HG03558 (cell line): ENCODE data around the gene MEF2A.
"Not testable (repeated sequence)": the region's sequence is repeated elsewhere in the genome, so short reads cannot be mapped to it uniquely, and the experiment has no call there.

Experiments
- ATAC-seq: cut with Tn5 transposase; IDR thresholded peaks from one replicate; pipeline ENCODE4 v1.9.1; 2021; ENCODE audit warnings: moderate number of reproducible peaks; ENCODE audit not compliant: unreplicated experiment; ENCODE audit errors: extremely low read depth

MEF2A gene

DNA sequence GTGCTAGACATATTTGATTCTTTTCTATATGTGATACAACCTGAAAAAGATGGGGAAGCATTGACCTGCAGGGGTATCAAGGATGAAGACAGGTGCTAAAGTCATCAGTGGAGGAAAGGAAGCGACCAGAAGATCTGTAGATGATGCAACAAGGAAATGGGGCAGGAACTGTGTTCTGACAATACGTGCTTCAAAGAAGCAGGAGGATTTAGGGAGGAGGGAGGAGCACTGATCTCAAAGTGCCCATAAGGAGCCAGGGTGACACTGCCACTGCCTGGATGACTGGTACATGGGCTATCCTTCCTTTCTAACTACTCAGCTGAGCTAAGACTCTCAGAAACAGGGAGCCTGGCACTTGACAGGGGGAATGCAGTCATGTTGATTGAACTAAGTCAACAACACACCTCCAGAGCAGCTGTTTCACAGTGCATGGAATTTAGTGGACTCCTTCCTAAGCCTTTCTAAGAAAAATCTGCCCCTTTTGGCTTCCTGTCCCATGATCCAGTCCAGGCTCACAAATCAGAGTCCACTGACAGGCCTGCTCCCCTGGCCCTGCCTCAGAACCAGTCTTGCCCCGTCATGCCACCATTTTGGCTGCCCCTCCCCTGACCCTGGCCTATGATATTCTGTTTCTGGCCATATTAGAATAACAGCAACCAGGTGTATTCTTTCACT, 155.5 kb downstream of the MEF2A start:
- ATAC-seq = no peak

GRCh38 chr15:99721896-99722295, 156.1 kb downstream of the MEF2A start:
- ATAC-seq = no peak

DNA sequence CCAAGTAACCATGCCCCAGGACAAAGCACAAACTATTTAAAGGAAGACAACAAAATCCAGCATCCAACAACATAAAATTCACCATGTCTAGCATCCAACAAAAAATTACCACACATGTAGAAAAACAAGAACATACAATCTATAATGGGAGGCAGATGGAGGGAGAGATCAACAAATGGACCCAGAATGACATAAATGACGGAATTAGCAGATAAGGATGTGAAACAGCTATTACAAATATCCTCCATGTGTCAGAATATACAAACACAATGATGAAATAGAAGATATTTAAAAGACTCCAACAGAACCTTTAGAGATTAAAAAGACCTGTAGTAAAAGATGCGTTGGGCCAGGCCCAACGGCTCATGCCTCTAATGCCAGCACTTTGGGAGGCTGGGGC, 156.6 kb downstream of the MEF2A start:
- no peak for ATAC-seq

- no peak for ATAC-seq
These were observed 160.5 kb downstream of the MEF2A start for GRCh38 chr15:99726333-99726732.

- no peak for ATAC-seq
These were observed 161.5 kb downstream of the MEF2A start for GRCh38 chr15:99727330-99727729.

DNA sequence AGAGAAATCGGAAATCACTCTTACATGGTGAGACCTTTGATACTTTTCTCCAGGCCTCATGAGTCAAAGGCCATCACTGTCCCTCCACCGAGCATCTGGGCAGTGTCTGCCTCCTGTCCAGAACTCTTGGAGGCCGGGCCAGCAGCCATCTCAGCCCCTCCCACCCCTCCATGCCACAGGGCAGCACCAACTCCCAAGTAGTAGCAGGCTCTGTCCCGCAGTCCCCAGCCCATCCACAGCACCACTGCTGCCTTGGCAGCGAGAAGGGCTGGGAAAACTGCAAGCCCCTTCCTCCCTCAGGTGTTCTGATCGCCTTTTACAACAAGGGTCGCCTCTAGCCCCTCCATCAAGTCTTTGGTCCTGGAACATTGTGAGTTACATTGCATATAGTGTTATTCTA, 161.9 kb downstream of the MEF2A start:
- no peak for ATAC-seq

- ATAC-seq = no peak
These were observed 163.1 kb downstream of the MEF2A start for GRCh38 chr15:99728916-99729315.

DNA sequence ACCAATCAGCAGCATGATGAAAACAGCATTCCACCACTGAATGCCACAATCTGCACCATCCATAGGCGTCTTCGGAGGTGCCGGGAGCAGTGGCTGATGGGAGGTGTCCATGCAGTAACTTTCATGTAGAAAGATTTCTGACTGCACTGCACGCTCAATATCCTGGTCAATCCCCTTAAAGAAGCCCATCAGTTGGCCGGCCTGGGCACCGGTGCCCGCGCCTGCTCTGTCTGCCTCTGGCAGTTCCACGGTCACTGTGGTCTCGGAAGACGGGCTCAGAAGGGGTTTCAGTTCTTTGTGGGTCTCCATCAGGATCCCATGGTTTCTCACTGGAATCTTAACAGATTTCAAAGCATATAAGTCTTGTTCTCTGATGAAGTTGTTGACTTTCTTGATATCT, 163.5 kb downstream of the MEF2A start:
- no peak for ATAC-seq

GRCh38 chr15:99729920-99730319, 164.1 kb downstream of the MEF2A start:
- ATAC-seq = no peak

- ATAC-seq = no peak
These were observed 165.7 kb downstream of the MEF2A start for GRCh38 chr15:99731336-99732123.

DNA sequence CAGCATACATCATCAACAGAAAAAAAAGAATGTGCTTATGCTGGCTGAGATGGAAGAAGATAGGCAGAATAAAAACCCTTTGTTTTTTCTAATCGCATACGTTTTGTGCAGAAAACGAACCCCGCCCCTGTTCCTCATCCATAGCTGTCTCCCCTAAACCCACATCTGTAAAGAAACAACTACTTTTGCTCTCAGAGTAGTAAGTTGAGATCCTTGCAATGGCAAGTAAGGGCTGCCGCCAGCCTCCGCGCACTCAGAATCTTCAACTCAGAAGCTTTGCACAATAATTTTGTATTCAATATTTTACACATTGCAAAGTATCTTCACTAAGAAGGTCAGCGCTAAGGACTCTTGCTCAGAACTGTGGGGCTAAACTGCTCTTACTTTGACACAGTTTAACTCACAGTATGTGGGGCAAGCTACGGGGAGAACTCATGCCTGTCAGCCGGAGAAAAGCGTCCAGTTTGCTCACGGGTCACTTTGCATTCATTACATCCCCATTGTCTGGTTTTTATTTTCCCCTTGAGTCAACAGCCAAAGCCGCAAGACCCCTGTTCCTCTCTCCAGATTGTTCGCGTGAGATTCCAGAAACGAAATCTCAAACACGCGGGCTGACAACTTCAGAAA, 166.5 kb downstream of the MEF2A start:
- ATAC-seq = no peak

DNA sequence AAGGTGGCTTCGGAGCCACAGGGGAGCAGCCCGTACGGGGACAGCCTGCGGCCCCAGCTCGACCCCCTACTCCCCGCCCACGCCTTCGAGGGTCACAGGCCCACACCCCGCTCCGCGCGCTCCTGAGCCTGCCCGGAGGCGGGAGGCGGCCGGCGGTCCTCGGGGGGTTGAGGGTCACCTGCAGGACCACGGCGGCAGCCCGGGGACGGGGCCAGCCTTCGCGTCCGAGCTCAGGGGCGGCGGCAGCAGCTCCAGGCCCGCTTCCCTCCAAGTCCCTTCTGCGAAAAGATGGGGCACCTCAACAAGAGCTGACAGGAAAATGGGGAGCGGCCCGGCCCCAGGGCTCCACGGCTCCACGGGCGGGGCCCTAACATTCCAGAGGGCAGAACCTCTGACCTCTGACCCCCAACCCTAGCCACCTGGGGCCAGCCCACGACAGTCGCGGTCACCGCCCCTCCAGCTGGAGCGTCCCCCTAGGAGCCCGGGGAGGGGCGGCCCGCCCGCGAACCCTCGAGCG, 167.0 kb downstream of the MEF2A start:
- peak; percentile 18 for ATAC-seq

- peak; percentile 93 for ATAC-seq
These were observed 167.7 kb downstream of the MEF2A start, which contains the start of gene LYSMD4 for GRCh38 chr15:99733268-99734039. TSS of gene LYSMD4 (minus strand) at chr15:99733437. CDS start at chr15:99731999, 1,438 bp downstream.

GRCh38 chr15:99734040-99734291, 168.2 kb downstream of the MEF2A start:
- not testable (repeated sequence) for ATAC-seq

DNA sequence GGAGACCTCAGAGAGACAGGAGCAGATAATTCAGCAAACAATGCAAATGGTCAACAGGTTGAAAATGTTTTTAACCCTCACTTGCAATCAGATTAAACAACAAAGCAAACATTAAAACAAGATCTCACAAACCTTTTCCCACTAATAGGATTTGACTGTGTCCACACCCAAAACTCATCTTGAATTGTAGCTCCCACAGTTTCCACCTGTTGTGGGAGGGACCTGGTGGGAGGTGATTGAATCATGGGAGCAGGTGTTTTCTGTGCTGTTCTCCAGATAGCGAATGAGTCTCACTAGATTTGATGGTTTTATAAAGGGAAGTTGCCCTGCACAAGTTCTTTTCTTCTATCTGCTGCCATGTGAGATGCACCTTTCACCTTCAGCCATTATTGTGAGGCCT, 168.8 kb downstream of the MEF2A start:
- no peak for ATAC-seq

DNA sequence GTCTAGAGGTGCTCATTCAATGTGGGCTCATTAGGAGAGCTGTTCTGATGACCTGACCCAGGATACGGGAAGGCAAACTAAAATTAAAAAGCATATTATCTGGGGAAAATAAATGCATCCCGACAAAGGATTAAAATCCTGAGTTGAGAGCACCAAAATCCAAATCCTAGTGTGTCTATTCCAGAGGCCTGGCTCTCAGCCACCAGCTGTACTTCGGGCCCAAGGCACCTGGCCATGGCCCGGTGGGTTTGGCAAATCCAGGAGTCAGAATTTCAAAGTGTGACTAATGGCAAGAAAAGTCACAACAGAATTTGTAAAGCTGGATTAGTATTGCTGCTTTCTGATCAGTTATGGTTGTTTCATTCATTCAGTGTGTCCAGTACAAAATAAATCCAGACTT, 170.1 kb downstream of the MEF2A start:
- no peak for ATAC-seq

DNA sequence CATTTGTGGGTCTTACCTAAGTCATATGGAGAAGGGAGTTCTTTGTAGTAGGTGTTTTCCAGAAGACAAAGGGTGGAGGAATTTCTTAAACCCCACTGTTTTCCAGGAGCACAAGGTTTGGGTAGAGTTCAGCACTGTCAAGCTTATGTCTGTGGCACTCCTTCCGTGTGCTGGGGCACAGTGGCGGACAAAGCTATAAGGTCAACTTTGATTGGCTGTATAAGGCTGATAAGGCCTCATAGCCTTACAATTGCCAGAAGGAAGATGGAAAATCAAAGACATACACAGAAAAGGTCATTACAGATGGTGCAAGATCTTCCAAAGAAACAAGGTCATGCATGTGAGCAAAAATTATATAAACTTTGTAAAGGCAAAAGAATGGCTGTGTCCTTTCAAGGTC, 170.9 kb downstream of the MEF2A start:
- ATAC-seq = no peak

- no peak for ATAC-seq
These were observed 172.4 kb downstream of the MEF2A start for GRCh38 chr15:99738021-99738847.

DNA sequence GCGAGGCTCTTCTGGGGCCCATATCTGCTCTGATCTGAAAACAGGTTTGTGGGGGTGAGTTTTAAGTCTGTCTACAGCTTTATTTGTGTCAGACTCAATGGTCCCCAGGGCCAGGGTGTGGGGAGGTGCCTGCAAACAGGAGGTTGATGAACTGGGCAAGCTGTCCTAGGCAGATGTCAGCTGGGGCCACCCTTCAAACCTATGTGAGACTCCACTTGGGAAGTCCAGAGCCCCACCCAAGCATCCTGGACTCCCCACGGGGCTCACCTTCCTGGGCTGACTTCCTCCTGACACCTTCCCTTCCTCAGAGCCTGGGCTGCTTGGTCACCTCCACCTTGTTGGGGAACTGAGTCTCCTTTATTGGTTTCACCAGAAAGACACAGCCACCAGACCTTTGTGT, 176.1 kb downstream of the MEF2A start:
- ATAC-seq = no peak

- no peak for ATAC-seq
These were observed 178.4 kb downstream of the MEF2A start for GRCh38 chr15:99744142-99744541.
